T-helper 17 cell (primary cell): ENCODE measurements around the gene P4HA1. TPM values are rescaled to one million over a fixed set of nuclear protein-coding genes. Genes with fewer than 3 reads are reported as not detected.
"Not testable (repeated sequence)": the region's sequence is repeated elsewhere in the genome, so short reads cannot be mapped to it uniquely, and the experiment has no call there.

ENCODE experiments used
- ATAC-seq: fragments of 150-1000 bp; cut with Tn5 transposase; 2 replicates; pipeline ENCODE4 v1.10.0; 2021; ENCODE audit warnings: mild to moderate bottlenecking, moderate library complexity
- DNase-seq, 3 donors: peaks; one replicate each; pipeline versions ENCODE4 v3.0.0 to v3.0.0-alpha.2; 2020 to 2021
- H3K9me3 ChIP-seq: one replicate; pipeline ENCODE4 v1.7.0; 2013; ENCODE audit warnings: low read length, mild to moderate bottlenecking; ENCODE audit not compliant: control insufficient read depth, poor library complexity, severe bottlenecking
- H3K27ac Mint-ChIP-seq: one replicate; pipeline ENCODE4 v1.8.0; 2022; ENCODE audit warnings: mild to moderate bottlenecking, moderate library complexity, mixed read lengths
- H3K27me3 Mint-ChIP-seq: one replicate; pipeline ENCODE4 v1.8.0; 2022; ENCODE audit warnings: mixed read lengths
- H3K36me3 Mint-ChIP-seq: one replicate; pipeline ENCODE4 v1.8.0; 2022; ENCODE audit warnings: low read depth, mixed read lengths
- H3K4me1 Mint-ChIP-seq: one replicate; pipeline ENCODE4 v1.8.0; 2022; ENCODE audit warnings: mild to moderate bottlenecking, mixed read lengths
- H3K4me3 Mint-ChIP-seq: one replicate; pipeline ENCODE4 v1.8.0; 2022; ENCODE audit warnings: mild to moderate bottlenecking, moderate library complexity, mixed read lengths
- total RNA-seq, 4 donors: library from RNA in 2 of 4; stranded (reverse) in 2 of 4; gene quantifications; one replicate each; pipeline ENCODE4 v1.2.3 and lab custom pipeline; 2022 to 2026

P4HA1 gene
- total RNA-seq, 2 donors from 2014 or later = 13.7 to 15.8 TPM

DNA sequence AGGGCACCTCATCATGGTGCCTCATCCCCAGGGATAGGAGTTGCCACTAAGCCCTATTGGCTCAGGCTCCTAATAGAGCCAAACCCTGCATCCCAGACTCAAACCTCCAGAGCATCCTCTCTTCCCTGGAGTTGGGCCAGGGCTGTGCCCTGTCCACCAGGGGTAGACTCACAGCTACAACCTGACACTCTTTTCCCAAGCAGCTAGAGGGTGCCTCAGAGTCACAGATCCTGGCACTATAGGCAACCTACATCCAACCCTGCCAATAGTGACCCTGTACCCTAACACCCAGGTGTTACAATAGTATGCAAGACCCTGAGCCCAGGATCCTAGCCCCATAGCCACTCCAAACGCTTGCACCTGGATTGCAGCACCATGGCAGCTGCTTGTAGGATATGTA is 78.0 kb downstream of the P4HA1 start:
- DNase-seq (no peak), ATAC-seq (no peak)
- H3K27ac Mint-ChIP-seq = no peak overlapping the region
- H3K4me3 Mint-ChIP-seq = no peak overlapping the region
- no peaks in the 10 kb centered on the region for H3K27me3 Mint-ChIP-seq
- H3K36me3 Mint-ChIP-seq = peaks cover 18% of the 10 kb centered on the region
- no peaks in the 10 kb centered on the region for H3K9me3 ChIP-seq
- peaks cover 18% of the 10 kb centered on the region for H3K4me1 Mint-ChIP-seq

DNA sequence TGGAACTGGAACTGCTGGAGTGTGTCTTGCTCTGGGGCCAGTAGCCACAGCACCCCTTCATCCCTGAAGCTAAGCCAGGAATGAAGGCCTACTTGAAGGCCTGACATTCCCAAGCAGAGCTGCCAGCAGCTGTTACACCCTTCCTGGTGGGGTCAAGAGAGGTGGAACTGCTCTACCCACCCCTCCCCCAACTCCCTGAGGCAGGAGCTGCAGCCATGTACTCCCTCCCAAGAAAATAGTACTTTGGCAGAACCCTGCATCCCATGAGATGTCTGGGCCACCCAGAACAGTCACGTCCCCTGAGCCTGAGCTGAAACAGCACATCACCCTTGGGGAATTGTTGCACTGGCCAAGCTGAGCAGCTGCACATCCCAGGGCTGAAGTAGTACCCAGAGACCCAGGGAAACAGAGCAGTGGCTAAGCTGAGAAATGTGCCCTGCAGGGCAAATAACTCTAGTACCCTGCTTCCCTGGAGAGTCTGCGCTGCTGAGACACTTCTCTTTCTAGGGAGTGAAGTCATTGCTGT is 78.6 kb downstream of the P4HA1 start:
- peaks cover 15% of the 10 kb centered on the region for H3K4me1 Mint-ChIP-seq

DNA sequence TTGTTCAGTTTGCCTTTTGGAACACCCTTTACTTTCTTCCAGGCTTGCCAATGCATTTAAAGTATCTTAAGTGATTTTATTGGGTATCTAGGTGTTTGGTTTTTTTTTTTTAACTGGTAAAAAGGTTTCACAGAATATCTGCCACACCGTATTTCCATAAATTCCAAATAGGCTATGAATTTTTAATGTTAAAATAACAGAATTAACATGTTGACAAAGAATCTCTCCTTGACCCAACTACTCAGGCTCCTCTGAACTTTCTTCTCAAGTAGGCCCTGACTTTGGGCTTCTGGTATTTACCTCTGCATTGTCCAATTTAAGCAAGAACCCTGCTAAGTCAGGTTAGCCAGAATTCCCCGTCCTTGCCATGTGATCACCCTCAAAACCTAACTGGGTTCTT is 80.9 kb downstream of the P4HA1 start:
- H3K27me3 Mint-ChIP-seq = no peaks in the 10 kb centered on the region
- no peak for ATAC-seq
- peaks cover 12% of the 10 kb centered on the region for H3K36me3 Mint-ChIP-seq
- H3K27ac Mint-ChIP-seq = no peak overlapping the region
- H3K4me3 Mint-ChIP-seq = no peak overlapping the region
- no peaks in the 10 kb centered on the region for H3K9me3 ChIP-seq
- H3K4me1 Mint-ChIP-seq = peaks cover 10% of the 10 kb centered on the region
- no peak for DNase-seq

More for the DNA sequence above, 78.6 kb downstream of the P4HA1 start:
- DNase-seq (no peak), ATAC-seq (no peak)
- no peaks in the 10 kb centered on the region for H3K9me3 ChIP-seq
- Mint-ChIP-seq H3K27ac (no peak overlapping the region), H3K36me3 (peaks cover 15% of the 10 kb centered on the region), H3K4me3 (no peak overlapping the region), H3K27me3 (no peaks in the 10 kb centered on the region)

DNA sequence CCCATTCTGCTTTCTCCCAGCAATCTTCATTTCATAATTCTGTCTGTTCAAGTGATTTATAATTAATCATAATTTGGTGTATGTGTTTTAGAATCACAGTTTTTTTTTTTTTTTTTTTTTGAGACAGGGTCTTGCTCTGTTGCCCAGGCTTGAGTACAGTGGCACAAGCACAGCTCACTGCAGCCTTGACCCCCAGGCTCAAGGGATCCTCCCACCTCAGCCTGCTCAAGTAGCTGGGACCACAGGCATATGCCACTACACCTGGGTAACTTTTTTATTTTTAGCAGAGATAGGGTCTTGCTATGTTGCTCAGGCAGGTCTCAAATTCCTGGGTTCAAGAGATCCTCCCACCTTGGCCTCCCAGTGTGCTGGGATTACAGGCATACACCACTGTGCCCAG is 92.8 kb downstream of the P4HA1 start:
- DNase-seq (no peak), ATAC-seq (no peak)
- H3K4me1 Mint-ChIP-seq = no peaks in the 10 kb centered on the region
- H3K27me3 Mint-ChIP-seq = no peaks in the 10 kb centered on the region
- H3K4me3 Mint-ChIP-seq = no peak overlapping the region
- peaks cover 7% of the 10 kb centered on the region for H3K36me3 Mint-ChIP-seq
- no peaks in the 10 kb centered on the region for H3K9me3 ChIP-seq
- H3K27ac Mint-ChIP-seq = no peak overlapping the region

DNA sequence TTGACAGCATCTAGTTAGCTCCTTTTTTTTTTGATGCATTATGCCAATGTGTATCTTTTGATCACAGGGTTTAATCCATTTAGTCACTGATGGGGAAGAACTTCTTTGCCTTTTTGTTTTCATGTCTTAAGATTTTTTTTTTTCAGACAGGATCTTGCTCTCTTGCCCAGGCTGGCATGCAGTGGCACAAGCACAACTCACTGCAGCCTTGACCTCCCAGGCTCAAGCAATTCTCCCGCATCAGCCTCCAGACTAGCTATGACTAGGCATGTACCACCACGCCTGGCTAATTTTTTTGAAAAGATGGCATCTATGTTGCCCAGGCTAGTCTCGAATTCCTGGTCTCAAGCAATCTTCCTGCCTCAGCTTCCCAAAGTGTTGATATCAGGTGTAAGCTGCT is 95.7 kb downstream of the P4HA1 start:
- no peak overlapping the region for H3K4me3 Mint-ChIP-seq
- H3K27me3 Mint-ChIP-seq = no peaks in the 10 kb centered on the region
- peaks cover 5% of the 10 kb centered on the region for H3K36me3 Mint-ChIP-seq
- no peaks in the 10 kb centered on the region for H3K9me3 ChIP-seq
- H3K4me1 Mint-ChIP-seq = no peaks in the 10 kb centered on the region
- DNase-seq (no peak), ATAC-seq (no peak)
- no peak overlapping the region for H3K27ac Mint-ChIP-seq

DNA sequence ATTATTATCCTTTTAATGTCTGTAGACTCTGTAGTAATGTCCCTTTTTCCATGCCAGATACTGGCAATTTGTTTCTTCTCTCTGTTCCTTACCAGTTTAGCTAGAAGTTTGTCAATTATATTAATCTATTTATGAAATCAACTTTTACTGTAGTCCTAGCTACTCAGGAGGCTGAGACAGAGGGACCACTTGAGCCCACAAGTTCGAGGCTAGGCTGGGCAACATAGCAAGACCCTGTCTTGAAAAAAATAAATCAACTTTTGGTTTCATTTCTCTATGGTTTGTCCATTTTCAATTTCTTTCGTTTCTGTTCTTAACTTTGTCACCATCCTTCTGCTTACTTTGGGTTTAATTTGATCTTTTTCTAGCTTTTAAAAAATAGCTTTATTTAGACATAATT is 99.6 kb downstream of the P4HA1 start:
- Mint-ChIP-seq H3K27ac (no peak overlapping the region), H3K36me3 (peaks cover 5% of the 10 kb centered on the region), H3K4me3 (no peak overlapping the region), H3K27me3 (no peaks in the 10 kb centered on the region), H3K4me1 (no peaks in the 10 kb centered on the region)
- DNase-seq = no peak
- ATAC-seq = no peak
- no peaks in the 10 kb centered on the region for H3K9me3 ChIP-seq

DNA sequence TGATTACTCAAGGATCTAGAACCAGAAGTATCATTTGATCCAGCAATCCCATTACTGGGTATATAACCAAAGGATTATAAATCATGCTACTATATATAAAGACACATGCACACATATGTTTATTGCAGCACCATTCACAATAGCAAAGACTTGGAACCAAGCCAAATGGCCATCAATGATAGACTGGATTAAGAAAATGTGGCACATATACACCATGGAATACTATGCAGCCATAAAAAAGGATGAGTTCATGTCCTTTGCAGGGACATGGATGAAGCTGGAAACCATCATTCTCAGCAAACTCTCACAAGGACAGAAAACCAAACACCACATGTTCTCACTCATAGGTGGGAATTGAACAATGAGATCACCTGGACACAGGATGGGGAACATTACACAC is 101.2 kb downstream of the P4HA1 start:
- not testable (repeated sequence) for DNase-seq, H3K4me3 Mint-ChIP-seq, H3K27me3 Mint-ChIP-seq, H3K4me1 Mint-ChIP-seq, H3K36me3 Mint-ChIP-seq, H3K27ac Mint-ChIP-seq, ATAC-seq, H3K9me3 ChIP-seq

DNA sequence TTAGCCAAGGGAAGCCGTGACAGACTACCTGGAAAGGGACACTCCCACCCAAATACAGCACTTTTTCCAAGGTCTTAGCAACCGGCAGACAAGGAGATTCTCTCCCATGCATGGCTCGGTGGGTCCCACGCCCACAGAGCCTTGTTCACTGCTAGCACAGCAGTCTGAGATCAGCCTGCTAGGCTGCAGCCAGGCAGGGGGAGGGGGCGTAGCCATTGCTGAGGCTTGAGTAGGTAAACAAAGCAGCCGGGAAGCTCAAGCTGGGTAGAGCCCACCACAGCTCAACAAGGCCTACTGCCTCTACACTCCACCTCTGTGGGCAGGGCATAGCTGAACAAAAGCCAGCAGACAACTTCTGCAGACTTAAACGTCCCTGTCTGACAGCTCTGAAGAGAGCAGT is 106.9 kb downstream of the P4HA1 start:
- DNase-seq, H3K36me3 Mint-ChIP-seq, H3K9me3 ChIP-seq, H3K4me3 Mint-ChIP-seq, H3K27me3 Mint-ChIP-seq, H3K27ac Mint-ChIP-seq, H3K4me1 Mint-ChIP-seq, ATAC-seq: not testable (repeated sequence)

DNA sequence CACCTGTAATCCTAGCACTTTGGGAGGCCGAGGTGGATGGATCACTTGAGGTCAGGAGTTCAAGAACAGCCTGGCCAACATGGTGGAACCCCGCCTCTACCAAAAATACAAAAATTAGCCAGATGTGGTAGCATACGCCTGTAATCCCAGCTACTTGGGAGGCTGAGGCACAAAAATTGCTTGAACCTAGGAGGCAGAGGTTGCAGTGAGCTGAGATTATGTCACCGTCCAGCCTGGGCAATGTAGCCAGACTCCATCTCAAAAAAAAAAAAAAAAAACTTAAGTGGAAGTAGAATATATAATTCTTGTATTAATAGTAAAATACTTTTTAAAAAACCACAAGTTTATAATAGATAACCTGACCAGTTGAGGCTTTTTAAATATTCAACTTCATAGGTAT is 112.0 kb downstream of the P4HA1 start:
- not testable (repeated sequence) for H3K36me3 Mint-ChIP-seq, H3K27me3 Mint-ChIP-seq, H3K4me1 Mint-ChIP-seq, ATAC-seq, DNase-seq, H3K27ac Mint-ChIP-seq, H3K9me3 ChIP-seq, H3K4me3 Mint-ChIP-seq

DNA sequence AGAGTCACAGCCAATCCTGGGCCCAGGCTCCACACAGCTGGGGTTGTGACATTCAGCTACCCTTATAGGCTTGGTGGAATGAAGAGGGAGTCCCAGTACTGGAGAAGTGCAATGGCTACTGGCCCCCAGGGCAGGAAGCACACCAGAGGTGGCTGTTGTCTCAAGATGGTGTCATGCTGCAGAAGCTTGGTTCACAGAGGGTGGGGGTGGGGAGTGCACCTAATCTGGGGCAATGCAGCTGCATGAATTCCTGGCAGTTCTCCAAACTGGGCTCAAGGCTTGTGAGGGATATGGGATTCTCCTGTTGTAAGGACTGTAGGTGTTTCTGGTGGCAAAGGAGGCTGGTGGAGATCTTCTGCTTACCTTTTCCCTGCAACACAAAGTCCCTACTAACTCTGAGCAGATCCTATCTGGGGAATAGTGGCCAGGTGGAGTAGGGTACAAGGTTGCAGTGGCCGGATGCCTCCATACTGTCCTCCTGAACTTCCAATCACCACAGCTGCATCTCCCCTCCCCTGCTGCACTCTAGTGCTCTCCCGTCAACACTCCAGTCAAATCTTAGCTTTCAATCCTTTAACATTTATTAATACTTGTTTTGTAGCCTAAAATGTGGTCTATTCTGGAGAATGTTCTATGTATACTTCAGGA is 114.7 kb downstream of the P4HA1 start:
- H3K4me1 Mint-ChIP-seq = no peaks in the 10 kb centered on the region
- DNase-seq = no peak
- no peak for ATAC-seq
- H3K9me3 ChIP-seq = peaks cover 15% of the 10 kb centered on the region
- H3K36me3 Mint-ChIP-seq = peaks cover 5% of the 10 kb centered on the region
- H3K27ac Mint-ChIP-seq = no peak overlapping the region
- H3K4me3 Mint-ChIP-seq = no peak overlapping the region
- no peaks in the 10 kb centered on the region for H3K27me3 Mint-ChIP-seq

DNA sequence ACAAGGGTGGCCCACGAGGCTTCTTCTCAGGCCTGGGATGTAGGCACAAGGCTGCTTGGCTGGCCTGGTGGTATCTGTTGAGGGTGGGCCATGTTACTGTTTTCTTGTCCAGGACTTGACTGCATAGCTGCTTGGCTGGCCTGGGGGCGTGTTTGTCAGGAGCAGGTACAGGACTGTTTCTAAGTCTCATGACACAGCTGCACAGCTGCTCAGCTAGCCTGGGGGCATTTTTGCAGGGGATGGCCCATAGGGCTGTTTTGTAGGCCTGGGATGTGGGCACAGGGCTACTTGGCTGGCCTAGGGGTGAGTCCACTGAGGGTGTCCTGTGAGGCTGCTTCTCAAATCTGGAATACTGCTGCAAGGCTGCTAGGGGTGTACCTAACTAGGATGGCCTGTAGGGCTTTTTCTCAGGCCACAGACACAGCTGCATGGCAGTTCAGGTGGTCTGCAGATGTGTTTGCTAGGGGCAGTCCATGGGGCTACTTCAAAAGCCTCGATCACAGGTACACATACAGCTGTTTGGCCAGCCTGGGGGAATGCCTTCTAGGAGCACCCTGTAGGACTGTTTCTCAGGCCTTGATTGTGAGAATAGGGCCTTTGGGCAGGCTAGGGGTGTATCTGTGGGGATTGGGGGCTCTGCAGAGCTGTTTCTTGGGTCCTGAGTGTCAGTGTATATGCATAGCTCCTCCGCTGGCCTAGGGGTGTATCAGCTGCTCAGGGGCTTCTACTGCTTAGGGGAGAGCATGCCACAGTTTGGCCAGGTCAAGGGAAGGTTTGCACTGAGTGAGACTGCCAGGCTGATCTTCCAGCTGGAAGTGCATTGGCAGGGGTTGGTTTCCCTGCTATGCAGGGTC is 115.4 kb downstream of the P4HA1 start:
- ATAC-seq = no peak
- no peak overlapping the region for H3K27ac Mint-ChIP-seq

DNA sequence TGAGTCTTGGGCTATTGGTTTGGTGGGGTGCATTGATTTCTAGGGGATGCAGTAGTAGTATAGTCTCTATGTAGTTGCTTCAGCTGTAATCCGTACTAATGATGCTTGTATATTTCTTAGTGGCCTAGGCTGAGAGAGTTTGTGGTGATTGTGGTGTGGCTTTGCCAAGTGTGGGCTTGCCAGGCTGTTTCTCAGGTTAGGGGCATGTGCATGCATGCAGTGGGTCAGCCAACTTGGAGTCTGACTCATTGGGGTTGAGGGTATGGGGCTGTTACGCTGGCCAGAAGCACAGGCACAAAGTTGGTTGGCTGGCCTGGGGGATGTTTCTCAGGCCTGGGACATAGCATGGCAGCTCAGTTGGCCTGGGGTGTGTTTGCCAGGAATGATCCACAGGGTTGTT is 116.3 kb downstream of the P4HA1 start:
- DNase-seq (no peak), ATAC-seq (no peak)
- Mint-ChIP-seq H3K27ac (no peak overlapping the region), H3K4me3 (no peak overlapping the region), H3K4me1 (no peaks in the 10 kb centered on the region), H3K27me3 (no peaks in the 10 kb centered on the region), H3K36me3 (peaks cover 7% of the 10 kb centered on the region)
- peaks cover 20% of the 10 kb centered on the region for H3K9me3 ChIP-seq

More for the DNA sequence above, 115.4 kb downstream of the P4HA1 start:
- Mint-ChIP-seq H3K36me3 (peaks cover 7% of the 10 kb centered on the region), H3K27me3 (no peaks in the 10 kb centered on the region), H3K4me3 (no peak overlapping the region), H3K4me1 (no peaks in the 10 kb centered on the region)
- no peak for DNase-seq
- peaks cover 20% of the 10 kb centered on the region for H3K9me3 ChIP-seq

DNA sequence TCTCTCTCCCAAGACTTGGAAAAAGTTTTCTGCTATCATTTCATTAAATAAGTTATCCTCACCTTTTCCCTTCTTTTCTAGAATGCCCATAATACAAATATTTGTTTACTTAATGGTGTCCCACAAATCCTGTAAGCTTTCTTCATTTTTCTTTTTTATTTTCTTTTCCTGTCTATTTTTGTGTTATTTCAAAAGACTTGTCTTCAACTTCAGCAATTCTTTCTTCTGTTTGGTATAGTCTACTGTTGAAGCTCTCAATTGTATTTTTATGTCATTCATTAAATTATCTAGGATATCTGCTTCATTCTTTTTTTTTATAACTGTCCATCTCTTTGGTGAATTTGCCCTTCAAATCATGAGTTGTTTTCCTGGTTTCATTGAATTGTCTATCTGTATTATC is 117.0 kb downstream of the P4HA1 start:
- no peak for DNase-seq
- ATAC-seq = no peak
- Mint-ChIP-seq H3K27ac (no peak overlapping the region), H3K4me1 (no peaks in the 10 kb centered on the region), H3K36me3 (peaks cover 5% of the 10 kb centered on the region), H3K4me3 (no peak overlapping the region), H3K27me3 (no peaks in the 10 kb centered on the region)
- H3K9me3 ChIP-seq = peaks cover 20% of the 10 kb centered on the region
